CD4-positive, alpha-beta T cell treated with Interleukin-15 for 4 hours (primary cell): ENCODE measurements around the gene LLPH.

Source experiments
- DNase-seq: peaks from one replicate; pipeline ENCODE4 v3.0.0-alpha.2; 2020; ENCODE audit warnings: low spot score

The LLPH gene

DNA sequence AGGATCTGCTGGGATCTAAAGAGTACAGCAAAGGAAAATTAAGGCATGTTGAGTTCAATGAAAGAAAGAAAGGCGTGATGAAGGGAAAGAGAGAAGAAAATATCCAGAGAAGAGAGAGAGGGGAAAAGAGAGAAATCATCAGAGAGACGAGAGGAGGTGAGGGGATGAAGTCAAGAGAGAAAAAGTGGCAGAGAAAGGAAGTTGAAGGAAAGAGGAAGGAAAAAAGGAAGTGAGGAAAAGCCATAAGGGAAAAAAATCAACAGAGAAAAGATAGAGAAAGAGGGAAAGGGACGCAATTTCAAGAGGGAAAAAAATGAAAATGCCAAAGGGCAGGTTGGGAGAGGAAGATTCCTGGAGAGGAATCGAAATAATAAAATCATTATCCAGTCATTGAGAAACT, 40.4 kb downstream of the LLPH start:
- DNase-seq, result no peak

GRCh38 chr12:66087365-66087943, 43.1 kb downstream of the LLPH start:
- peak; percentile 40 for DNase-seq

DNA sequence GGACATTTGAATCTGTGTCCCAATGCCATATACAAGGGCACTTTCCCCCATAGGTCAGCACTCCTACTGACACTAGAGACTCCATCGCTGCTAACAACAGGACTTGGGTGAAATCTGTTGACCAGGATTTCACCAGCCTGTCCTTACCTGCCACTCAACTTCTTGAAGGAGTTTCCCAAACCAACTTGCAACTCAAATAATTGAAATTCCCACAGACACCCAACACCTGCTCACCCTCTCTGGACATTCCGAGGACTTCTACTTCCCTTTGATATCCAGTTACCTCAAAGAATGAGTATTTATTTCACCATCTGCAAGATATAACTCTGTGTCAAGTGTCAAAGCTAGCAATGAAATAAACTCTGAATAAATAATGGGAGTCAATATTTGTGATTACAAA, 44.6 kb downstream of the LLPH start:
- DNase-seq, result no peak

DNA sequence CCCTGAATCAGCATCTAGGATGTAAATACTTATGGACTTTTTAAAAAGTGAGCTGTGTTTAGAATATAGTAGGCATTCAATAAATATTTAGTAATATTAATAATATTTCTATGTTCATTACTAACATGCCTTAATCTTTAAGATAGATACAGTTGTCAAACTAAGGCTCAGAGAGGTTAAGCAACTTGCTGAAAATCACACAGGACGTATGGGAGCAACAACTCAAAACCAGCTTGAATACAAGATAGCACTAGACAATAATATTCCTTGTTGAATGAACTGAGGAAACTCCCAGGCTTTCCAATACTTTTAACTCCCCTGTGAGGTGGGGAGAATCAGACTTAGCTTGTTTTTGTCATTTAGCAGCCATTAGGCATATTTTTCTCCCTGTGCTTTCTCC, 45.3 kb downstream of the LLPH start:
- no peak for DNase-seq

- DNase-seq, result no peak
Measured at GRCh38 chr12:66083766-66084165, 46.8 kb downstream of the LLPH start.

DNA sequence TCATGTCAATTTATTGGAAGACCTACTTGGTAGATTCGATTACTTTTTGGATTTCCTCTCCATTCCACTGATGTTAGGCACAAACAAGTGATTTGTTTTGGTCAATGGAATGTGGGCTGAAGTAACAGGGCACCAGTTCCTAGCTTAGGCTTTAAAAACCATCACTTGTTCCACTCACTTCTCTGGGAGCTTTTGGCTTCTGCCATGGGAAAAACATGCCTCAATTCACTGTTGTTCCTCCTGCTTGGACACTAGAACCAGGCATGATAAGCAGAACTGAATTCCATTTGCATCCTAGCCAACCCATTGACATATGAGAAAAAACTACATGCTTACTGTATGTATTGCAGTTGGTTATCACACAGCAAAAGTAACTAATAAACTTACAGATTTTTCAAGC, 47.8 kb downstream of the LLPH start:
- no peak for DNase-seq

DNA sequence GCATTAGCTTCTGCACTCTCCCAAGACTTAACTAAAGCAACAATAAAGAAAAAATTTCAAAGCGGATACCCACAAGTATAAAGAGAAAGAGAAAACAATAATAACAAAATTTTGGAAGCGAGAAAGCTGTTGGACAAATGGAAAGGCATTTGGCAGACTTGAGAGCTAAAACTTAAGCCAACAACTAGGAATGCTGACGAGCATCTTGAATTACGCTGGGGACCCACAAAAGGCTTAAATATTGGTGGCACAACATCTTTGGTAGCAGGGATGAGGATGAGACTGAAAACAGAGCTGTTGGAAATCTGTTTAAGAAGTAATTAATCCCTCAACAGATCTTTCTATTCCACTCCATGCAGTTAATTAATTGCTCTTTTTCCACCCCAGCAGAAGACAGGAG, 49.8 kb downstream of the LLPH start:
- no peak for DNase-seq

GRCh38 chr12:66077542-66077941, 53.0 kb downstream of the LLPH start:
- DNase-seq, result no peak

DNA sequence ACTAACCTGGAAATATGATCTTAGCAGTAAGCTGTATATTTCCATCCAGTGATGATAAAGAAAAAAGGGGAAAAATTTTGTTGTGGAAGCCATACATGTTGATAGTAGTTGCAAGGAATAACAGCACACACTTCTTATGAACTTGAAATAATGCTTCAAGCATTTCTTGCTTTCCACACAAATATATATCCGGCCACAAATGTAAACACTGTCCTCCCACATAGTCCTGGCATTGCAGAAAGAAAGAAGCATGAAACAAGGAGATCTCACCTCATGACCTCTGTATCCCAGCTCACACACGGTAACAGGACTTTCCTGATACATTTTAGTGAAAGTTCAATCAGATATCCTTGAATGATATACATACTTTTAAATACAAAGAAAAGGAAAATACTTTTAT, 56.0 kb downstream of the LLPH start:
- no peak for DNase-seq

GRCh38 chr12:66072566-66072965, 58.0 kb downstream of the LLPH start:
- no peak for DNase-seq

- DNase-seq, result no peak
Measured at GRCh38 chr12:66072135-66072534, 58.4 kb downstream of the LLPH start.

- no peak for DNase-seq
Measured at GRCh38 chr12:66071549-66071948, 59.0 kb downstream of the LLPH start.

- DNase-seq, result no peak
Measured at GRCh38 chr12:66070378-66071120, 60.0 kb downstream of the LLPH start.

DNA sequence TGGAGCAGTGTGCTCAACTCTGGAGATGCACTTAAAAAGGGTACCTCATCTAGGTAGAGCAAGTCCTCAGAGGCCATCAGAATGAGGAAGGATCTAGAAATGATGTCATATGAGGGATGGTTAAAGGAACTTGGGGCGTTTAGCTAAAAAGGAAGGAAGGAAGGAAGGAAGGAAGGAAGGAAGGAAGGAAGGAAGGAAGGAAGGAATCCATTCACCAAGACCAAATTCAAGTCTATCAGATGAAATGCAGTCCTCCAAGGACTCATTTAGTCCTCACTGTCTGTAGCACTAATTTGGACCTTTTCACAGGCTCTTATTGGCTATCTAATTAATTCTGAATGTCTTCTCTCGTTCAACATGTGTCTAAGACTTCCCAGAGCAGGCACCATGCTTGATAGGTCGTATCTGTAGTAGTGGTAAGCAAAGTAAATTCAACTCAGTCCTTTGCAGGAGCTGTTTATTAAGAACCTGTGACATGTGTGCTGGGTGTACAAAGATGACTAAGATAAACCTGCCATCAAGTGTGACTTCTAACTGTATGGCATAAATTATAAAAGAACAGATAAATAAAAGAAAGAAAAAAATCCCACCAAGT, 63.5 kb downstream of the LLPH start:
- DNase-seq, result no peak
